CD1c-positive myeloid dendritic cell (primary cell): ENCODE data around the gene SMOC2.

Source experiments
- DNase-seq: peaks from one replicate; pipeline ENCODE4 v3.0.0-alpha.2; 2016; ENCODE audit errors: extremely low spot score

SMOC2 gene

DNA sequence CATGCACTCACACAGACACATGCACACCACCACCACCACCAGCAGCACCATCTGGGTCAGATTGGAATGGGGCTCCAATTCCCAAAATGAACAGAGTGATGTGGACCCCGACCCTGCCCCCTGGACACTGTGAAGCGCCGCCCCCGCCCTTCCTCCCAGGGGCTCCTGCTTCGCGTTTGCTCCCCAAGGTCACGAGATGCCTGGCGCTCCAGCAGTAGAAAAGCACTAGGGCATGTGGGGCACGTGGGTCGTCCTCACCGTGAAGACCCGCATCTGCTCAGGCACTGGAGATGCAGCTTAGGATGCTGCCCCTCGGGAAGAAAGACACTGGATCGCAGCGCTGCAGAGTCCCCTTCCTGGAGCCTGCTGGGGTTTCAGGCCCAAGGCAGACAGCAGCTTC lies 184.0 kb downstream of the SMOC2 start:
- no peak for DNase-seq

GRCh38 chr6:168625602-168626001 lies 184.6 kb downstream of the SMOC2 start:
- no peak for DNase-seq

- DNase-seq, result no peak
Measured at GRCh38 chr6:168626046-168626602, 185.1 kb downstream of the SMOC2 start.

DNA sequence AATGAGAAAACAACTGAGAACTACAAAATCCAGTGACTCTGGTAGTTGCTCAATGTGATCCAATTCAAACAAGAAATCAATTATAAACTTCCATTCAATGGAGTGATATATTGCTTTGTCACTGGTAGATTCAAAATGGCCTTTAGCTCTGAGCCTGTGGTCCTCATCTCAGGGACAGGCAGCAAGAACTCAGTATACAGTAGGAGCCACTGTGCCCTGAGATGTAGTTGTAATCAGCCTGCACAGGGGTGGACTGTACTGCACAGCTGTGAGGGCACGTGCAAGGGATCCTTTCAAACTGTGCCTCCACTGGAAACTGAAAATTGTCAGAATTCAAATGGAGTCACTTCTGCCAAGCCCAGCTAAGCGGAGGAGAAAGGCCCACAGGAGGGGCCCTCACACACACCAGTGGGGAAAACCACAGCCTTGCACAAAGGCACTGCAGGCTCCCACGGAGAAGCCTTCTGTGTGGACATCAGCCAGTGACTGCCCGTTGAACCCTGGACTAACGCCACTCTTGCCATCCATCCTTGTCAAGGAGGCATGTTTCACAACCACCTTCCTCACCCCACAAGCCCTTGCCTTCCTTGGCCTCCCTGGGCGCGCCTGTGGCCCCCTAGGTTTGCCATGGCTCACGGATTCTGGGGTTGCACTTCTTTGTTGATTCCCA lies 186.7 kb downstream of the SMOC2 start:
- DNase-seq, result no peak

DNA sequence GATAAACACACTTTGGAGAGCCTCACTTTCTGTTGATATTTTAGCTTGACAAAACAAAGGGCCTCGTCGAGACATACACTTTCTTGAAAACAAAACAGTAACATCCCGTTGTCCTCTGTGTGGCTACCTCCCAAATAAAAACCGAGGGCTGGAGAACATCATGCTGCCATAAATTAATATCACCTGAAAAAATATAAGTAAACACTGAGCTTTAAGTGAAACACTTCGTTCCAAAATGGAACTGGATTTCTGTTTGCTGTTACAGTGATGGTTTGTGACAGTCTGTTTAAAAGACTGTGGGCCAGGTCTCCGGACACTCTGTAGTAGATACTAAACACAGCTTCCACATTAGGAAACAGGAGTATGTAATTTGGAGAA lies 187.2 kb downstream of the SMOC2 start:
- DNase-seq, result no peak

- no peak for DNase-seq
Measured at GRCh38 chr6:168628732-168629245, 187.8 kb downstream of the SMOC2 start.

DNA sequence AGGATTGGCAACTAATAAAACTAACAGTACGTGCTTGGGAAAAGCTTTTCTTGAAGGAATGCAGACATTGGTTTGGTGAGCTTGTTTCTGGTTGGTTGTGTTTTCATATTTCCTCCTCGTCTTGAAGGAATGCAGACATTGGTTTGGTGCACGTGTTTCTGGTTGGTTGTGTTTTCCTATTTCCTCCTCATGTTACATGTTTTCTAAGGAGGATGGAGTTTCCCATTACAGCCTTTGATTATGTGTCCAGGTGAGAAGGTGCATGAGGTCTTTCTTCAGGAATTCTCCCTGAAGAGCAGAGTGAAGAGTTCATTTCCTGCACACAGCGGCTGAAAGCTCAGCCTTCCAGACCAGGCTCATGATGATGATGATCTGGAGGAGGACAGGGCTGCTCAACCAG lies 190.6 kb downstream of the SMOC2 start:
- no peak for DNase-seq

GRCh38 chr6:168632694-168633093 lies 191.7 kb downstream of the SMOC2 start:
- DNase-seq, result no peak

- no peak for DNase-seq
Measured at GRCh38 chr6:168634541-168635328, 193.8 kb downstream of the SMOC2 start.

GRCh38 chr6:168636147-168637004 lies 195.4 kb downstream of the SMOC2 start:
- DNase-seq, result no peak

- no peak for DNase-seq
Measured at GRCh38 chr6:168637834-168638233, 196.8 kb downstream of the SMOC2 start.

- no peak for DNase-seq
Measured at GRCh38 chr6:168638468-168639271, 197.7 kb downstream of the SMOC2 start.

DNA sequence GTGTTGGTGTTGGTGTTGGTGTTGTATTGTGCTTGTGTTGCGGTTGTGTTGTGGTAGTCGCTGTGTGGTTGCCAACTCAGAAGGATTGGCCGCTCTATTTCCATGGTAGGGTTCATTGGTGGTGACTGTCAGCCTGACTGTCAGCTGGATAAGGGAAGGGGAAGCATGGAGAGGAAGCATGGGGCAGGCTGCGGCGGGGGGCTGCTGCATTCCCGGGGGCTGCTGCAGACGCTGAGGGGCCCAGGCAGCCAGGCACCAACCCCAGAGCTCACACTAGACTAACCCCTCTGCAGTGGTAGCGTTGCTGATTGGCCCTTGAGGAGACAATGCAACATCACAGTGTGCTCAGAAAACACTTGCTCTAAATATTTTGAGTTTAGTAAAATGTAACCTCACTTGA lies 199.2 kb downstream of the SMOC2 start:
- no peak for DNase-seq

DNA sequence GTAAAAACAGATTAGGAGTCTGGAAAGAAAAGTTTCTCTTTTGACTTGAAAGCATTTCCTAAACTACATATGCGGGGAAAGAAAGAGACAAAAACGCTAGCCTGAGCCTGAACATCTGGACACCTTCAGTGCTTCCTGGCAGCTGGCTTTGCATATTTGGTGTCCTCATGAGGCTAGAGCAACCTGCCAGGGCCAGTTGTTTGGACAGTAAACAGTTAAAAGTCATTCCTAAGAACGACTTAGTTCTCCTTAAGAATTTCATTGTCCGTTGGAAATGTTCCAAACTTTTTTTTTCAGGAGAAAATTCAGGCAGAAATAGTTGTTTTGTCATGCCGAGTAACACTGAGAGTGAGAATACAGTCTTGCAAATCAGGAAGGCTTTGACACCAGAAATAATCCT lies 199.8 kb downstream of the SMOC2 start:
- DNase-seq, result no peak

DNA sequence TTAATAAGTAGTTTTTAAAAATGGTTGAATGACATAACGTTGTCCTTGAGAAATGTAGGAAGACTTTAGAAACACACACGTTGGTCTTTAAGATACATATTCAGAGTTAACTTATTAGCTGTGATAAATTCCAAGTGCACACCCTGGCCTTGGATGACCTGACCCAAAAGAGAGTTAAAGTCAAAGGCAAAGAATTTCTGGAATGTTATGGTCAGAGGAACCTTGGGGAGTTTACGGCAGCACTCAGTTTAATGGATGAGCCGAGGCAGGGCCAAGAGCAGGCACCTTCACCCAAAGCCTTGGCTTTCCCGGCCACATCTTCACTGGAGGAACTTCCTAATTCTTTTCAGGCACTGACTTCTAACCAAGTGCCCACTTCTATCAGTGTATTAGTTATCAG lies 200.5 kb downstream of the SMOC2 start:
- no peak for DNase-seq

GRCh38 chr6:168643401-168643800 lies 202.4 kb downstream of the SMOC2 start:
- no peak for DNase-seq

DNA sequence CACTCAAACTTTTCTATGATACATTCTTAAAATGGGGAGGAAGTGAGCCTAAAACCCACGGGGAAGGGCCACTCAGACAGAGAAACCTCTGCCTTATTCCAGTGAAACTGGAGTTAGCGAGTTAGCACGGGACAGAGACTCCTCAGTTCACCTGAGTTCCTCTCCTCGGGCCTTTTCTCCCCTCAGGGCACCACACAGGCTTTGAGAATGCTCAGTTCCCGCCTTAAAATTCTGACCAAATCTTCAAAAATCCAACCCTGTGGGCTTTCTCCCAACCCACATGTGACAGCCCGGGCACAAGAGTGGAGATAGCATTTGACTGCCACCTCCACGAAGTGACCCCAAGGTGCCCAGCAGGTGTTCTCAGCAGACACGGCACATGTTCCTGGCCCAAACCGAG lies 204.3 kb downstream of the SMOC2 start:
- no peak for DNase-seq

GRCh38 chr6:168647271-168647670 lies 206.3 kb downstream of the SMOC2 start:
- DNase-seq, result no peak

DNA sequence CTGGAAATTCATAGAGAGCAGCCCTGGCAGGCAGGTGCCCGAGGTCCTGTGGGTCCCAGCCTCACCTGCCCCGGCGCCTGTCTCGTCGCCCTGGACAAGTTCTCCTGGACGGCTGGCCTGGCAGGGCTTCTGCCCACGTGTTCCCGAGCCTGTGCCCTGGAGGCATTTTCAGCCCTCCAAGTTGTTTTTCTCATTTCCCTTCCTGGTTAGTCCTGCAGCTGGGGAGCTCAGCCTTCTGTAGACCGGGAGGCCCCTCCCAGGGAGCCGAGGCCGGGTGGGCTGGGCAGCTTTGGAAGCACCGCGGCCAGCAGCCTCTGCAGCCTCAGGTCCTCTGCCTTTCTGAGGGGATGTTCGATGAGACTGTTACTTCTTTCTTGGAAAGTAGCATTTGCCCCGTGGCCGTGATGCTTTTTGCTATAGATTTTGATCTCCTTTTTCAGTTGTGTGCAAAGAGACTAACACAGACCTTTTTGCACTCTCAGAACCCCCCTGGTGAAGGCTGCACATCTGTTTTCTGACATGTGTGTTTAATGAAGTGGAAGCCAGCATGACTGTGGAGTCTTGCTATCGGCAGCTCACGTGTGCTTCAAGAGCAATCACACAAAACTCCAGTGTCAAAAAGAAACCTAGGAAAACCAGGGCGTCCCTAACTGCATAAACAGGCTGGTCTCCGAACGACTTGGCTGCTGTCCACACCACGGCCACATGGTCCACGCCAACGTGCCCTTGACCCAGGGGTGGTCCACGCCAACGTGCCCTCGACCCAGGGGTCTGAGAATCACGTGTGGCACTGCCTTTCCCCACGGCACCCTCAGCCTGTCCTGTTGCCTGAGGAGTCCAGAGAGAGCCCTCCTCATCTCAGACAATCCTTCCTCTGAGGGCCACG lies 207.5 kb downstream of the SMOC2 start:
- DNase-seq, result no peak

GRCh38 chr6:168649209-168649608 lies 208.2 kb downstream of the SMOC2 start:
- DNase-seq, result no peak
